NCI-H146 treated with DMSO at 0.1 percent for 48 hours (cell line): ENCODE measurements around the gene FMO3.

Experiments
- DNase-seq: peaks from one replicate; lab custom pipeline; 2025; ENCODE audit not compliant: unreplicated experiment; lab: John Stamatoyannopoulos, UW

FMO3 gene

GRCh38 chr1:171155484-171155883 lies 64.8 kb downstream of the FMO3 start:
- no peak for DNase-seq

GRCh38 chr1:171158096-171158495 lies 67.4 kb downstream of the FMO3 start:
- DNase-seq: no peak

DNA sequence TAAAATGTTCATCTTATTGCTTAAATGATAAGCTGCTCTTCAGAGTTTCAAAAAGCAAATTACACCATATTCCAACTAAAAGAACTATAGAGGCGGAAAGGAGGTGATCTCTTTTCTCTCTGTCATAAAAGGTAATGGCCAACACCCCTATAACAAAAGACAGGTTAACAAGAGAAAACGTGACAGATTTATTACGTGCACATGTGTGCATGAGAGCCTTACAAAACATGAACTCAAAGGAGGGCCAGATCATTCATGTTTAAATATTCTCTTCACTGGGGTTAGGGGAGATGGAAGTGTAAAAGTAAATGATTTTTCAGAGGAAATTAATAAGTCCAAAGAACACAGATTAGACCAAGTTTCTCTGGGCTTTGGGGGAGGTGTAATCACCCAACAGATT lies 67.8 kb downstream of the FMO3 start:
- DNase-seq: no peak

DNA sequence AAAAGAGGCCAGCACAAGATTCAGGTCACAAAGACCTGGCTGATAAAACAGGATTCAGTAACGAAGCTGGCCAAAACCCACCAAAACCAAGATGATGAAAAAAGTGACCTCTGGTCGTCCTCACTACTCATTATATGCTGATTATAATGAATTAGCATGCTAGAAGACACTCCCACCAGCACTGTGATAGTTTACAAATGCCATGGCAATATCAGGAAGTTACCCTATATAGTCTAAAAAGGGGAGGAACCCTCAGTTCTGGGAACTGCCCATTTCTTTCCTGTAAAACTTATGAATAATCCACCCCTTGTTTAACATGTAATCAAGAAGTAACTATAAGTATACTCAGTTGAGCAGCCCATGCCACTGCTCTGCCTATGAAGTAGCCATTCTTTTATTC lies 68.4 kb downstream of the FMO3 start:
- DNase-seq: no peak

DNA sequence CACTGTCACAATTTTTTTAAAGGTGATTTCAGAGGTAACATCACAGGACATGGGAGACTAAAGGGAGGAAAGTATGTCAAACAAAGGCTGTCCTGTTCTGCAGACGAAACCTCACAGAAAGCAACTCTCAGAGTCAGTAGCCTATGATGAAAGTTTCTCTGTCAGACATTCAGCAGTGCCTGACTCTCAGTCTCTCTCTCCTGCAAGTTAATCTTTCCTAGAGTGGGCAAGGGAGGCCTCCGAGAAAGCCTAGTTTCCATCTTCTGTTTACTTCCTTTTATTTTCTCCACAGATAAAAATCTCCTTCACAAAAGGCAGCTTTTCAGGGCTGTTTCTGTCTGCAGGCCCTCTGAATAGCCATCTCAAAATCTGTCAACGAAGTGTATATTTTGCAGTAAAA lies 69.5 kb downstream of the FMO3 start:
- DNase-seq: no peak

GRCh38 chr1:171160639-171161354 lies 70.1 kb downstream of the FMO3 start:
- DNase-seq: no peak

GRCh38 chr1:171161431-171161830 lies 70.7 kb downstream of the FMO3 start:
- DNase-seq: no peak

GRCh38 chr1:171166361-171166760 lies 75.7 kb downstream of the FMO3 start:
- no peak for DNase-seq
